H1 (cell line): ENCODE results near the gene VPS26A. TPM values are rescaled to one million over a fixed set of nuclear protein-coding genes. Genes with fewer than 3 reads are reported as not detected.

Experiments
- CTCF ChIA-PET: fragments of 300-600 bp; sonication (Branson Sonifier 250); formaldehyde crosslinking; loops from one replicate; lab custom pipeline; 2021; ENCODE audit not compliant: partially characterized antibody; lab: Charles Lee
- POLR2A ChIA-PET: fragments of 300-600 bp; sonication (Branson Sonifier 250); formaldehyde crosslinking; loops from one replicate; lab custom pipeline; 2021; ENCODE audit warnings: inconsistent platforms; ENCODE audit not compliant: partially characterized antibody; lab: Charles Lee
- DNase-seq, 2 experiments: peaks; one replicate each; pipeline versions ENCODE4 v3.0.0 to v3.0.0-alpha.2; 2010 to 2022; ENCODE audit warnings: low spot score in 2 of 2, low read depth in 1 of 2, mixed read lengths in 1 of 2
- FAIRE-seq: peaks from 2 replicates; lab custom pipeline; 2011; peaks lifted over from hg19 to GRCh38; lab: Jason Lieb, UNC
- H2AFZ ChIP-seq: 2 replicates; pipeline ENCODE4 v1.8.1; 2012; ENCODE audit warnings: low read length, inconsistent platforms
- H2AK5ac ChIP-seq: 2 replicates; pipeline ENCODE4 v1.6.1; 2013; ENCODE audit warnings: low read depth, low read length
- H2BK120ac ChIP-seq: replicated peaks from 2 replicates; pipeline ENCODE3; 2013; ENCODE audit warnings: low read depth, low read length, inconsistent platforms
- H2BK12ac ChIP-seq: 2 replicates; pipeline ENCODE4 v1.6.1; 2013; ENCODE audit warnings: low read depth, low read length
- H2BK15ac ChIP-seq: 2 replicates; pipeline ENCODE4 v1.6.1; 2013; ENCODE audit warnings: low read length
- H2BK20ac ChIP-seq: 2 replicates; pipeline ENCODE4 v1.6.1; 2013; ENCODE audit warnings: low read length
- H2BK5ac ChIP-seq: 2 replicates; pipeline ENCODE4 v1.6.1; 2013; ENCODE audit warnings: low read depth, low read length
- H3K14ac ChIP-seq: 2 replicates; pipeline ENCODE4 v1.6.1; 2013; ENCODE audit warnings: inconsistent platforms; ENCODE audit not compliant: insufficient read length
- H3K18ac ChIP-seq: 2 replicates; pipeline ENCODE4 v1.6.1; 2013; ENCODE audit warnings: low read length; ENCODE audit errors: extremely low read depth
- H3K23ac ChIP-seq: 2 replicates; pipeline ENCODE4 v1.6.1; 2013; ENCODE audit warnings: inconsistent platforms; ENCODE audit not compliant: insufficient read length
- H3K23me2 ChIP-seq: 2 replicates; pipeline ENCODE4 v1.6.1; 2013; ENCODE audit warnings: low read depth, low read length
- H3K27ac ChIP-seq: 2 replicates; pipeline ENCODE4 v1.6.1; 2011; ENCODE audit warnings: low read depth, low read length, inconsistent platforms
- H3K27me3 ChIP-seq, 4 experiments: replicated peaks in 1 of 4; 1 replicate in 1 of 4; 2 replicates in 3 of 4; pipeline versions ENCODE4 v1.6.1 to v1.8.1; 2011 to 2013; ENCODE audit warnings: low read length in 3 of 4, mild to moderate bottlenecking in 3 of 4, inconsistent platforms in 2 of 4, mixed read lengths in 2 of 4, moderate library complexity in 1 of 4; ENCODE audit not compliant: control insufficient read depth in 3 of 4, insufficient read depth in 3 of 4; ENCODE audit errors: extremely low read depth in 1 of 4
- H3K36me3 ChIP-seq, 4 experiments: 2 replicates each; pipeline versions ENCODE4 v1.6.1 to v1.8.1; 2011 to 2013; ENCODE audit warnings: mild to moderate bottlenecking in 4 of 4, low read length in 3 of 4, moderate library complexity in 2 of 4, control low read depth in 1 of 4, inconsistent platforms in 1 of 4; ENCODE audit not compliant: insufficient read depth in 4 of 4, control insufficient read depth in 2 of 4
- H3K4ac ChIP-seq: replicated peaks from 2 replicates; pipeline ENCODE3; 2013; ENCODE audit warnings: low read length, low read depth, mixed read lengths, inconsistent platforms; ENCODE audit not compliant: insufficient read length
- H3K4me1 ChIP-seq, 4 experiments: replicated peaks in 1 of 4; 1 replicate in 1 of 4; 2 replicates in 3 of 4; pipeline versions ENCODE4 v1.6.1 to v1.8.1; 2011 to 2013; ENCODE audit warnings: low read length in 3 of 4, inconsistent platforms in 2 of 4, mixed read lengths in 1 of 4; ENCODE audit not compliant: insufficient read depth in 4 of 4, control insufficient read depth in 3 of 4
- H3K4me2 ChIP-seq, 2 experiments: 2 replicates each; pipeline versions ENCODE4 v1.6.1 to v1.8.1; 2011 to 2013; ENCODE audit warnings: low read depth in 2 of 2, low read length in 2 of 2, control low read depth in 1 of 2, inconsistent platforms in 1 of 2, mild to moderate bottlenecking in 1 of 2; ENCODE audit not compliant: insufficient read depth in 1 of 2
- H3K4me3 ChIP-seq, 4 experiments: fragments of 200-600, 300-600 bp in 1 of 4; sonication (generic), shearing (Covaris generic), sonication (Bioruptor Twin) in 1 of 4; 2 replicates each; pipeline versions ENCODE4 v1.5.1 to v1.8.1; 2011 to 2016; ENCODE audit warnings: low read length in 4 of 4, low read depth in 3 of 4, control low read depth in 2 of 4, inconsistent platforms in 2 of 4, mild to moderate bottlenecking in 2 of 4, mixed read lengths in 1 of 4, moderate library complexity in 1 of 4; ENCODE audit not compliant: insufficient read depth in 2 of 4; ENCODE audit errors: extremely low read depth in 1 of 4
- H3K56ac ChIP-seq: replicated peaks from 2 replicates; pipeline ENCODE3; 2013; ENCODE audit warnings: low read depth, mild to moderate bottlenecking, mixed read lengths, low read length, inconsistent platforms; ENCODE audit not compliant: insufficient read length
- H3K79me1 ChIP-seq: 2 replicates; pipeline ENCODE4 v1.6.1; 2013; ENCODE audit warnings: low read depth, low read length, control low read depth
- H3K79me2 ChIP-seq, 2 experiments: 2 replicates each; pipeline versions ENCODE4 v1.6.1 to v1.8.1; 2012 to 2013; ENCODE audit warnings: low read length in 2 of 2, mild to moderate bottlenecking in 2 of 2, inconsistent platforms in 1 of 2; ENCODE audit not compliant: insufficient read depth in 2 of 2, control insufficient read depth in 1 of 2
- H3K9ac ChIP-seq, 4 experiments: replicated peaks in 1 of 4; 1 replicate in 1 of 4; 2 replicates in 3 of 4; pipeline versions ENCODE4 v1.6.1 to v1.8.1; 2011 to 2013; ENCODE audit warnings: low read depth in 3 of 4, low read length in 3 of 4, control low read depth in 2 of 4, mild to moderate bottlenecking in 2 of 4, moderate library complexity in 2 of 4, inconsistent platforms in 1 of 4; ENCODE audit errors: extremely low read depth in 1 of 4
- H3K9me3 ChIP-seq, 2 experiments: 2 replicates each; pipeline versions ENCODE4 v1.6.1 to v1.8.1; 2012 to 2013; ENCODE audit warnings: mild to moderate bottlenecking in 2 of 2, moderate library complexity in 2 of 2, control low read depth in 1 of 2, inconsistent platforms in 1 of 2, low read depth in 1 of 2, low read length in 1 of 2, mixed read lengths in 1 of 2; ENCODE audit not compliant: insufficient read depth in 2 of 2
- H4K20me1 ChIP-seq, 2 experiments: replicated peaks in 1 of 2; 2 replicates each; pipeline versions ENCODE3 to v1.8.1; 2011 to 2013; ENCODE audit warnings: inconsistent platforms in 2 of 2, low read length in 2 of 2, mild to moderate bottlenecking in 1 of 2; ENCODE audit not compliant: insufficient read depth in 2 of 2, control insufficient read depth in 1 of 2
- H4K5ac ChIP-seq: 2 replicates; pipeline ENCODE4 v1.6.1; 2013; ENCODE audit warnings: low read length, low read depth, mixed read lengths, inconsistent platforms; ENCODE audit not compliant: insufficient read length
- H4K8ac ChIP-seq: 2 replicates; pipeline ENCODE4 v1.8.0; 2013; ENCODE audit warnings: mild to moderate bottlenecking, moderate library complexity, low read length, inconsistent platforms; ENCODE audit not compliant: insufficient read depth; ENCODE audit errors: extremely low read depth
- H4K91ac ChIP-seq: replicated peaks from 2 replicates; pipeline ENCODE3; 2013; ENCODE audit warnings: low read length, mixed read lengths, inconsistent platforms; ENCODE audit not compliant: insufficient read length
- BRCA1 ChIP-seq: IDR thresholded peaks from 2 replicates; pipeline ENCODE4 v1.6.1; 2012; ENCODE audit warnings: low read depth, low read length, improper control_type of control experiment
- GABPA ChIP-seq: IDR thresholded peaks from 2 replicates; pipeline ENCODE4 v1.6.1; 2011; ENCODE audit warnings: mild to moderate bottlenecking, low read length, moderate library complexity, borderline replicate concordance; ENCODE audit not compliant: insufficient read depth
- JUN ChIP-seq: IDR thresholded peaks from 2 replicates; pipeline ENCODE4 v1.6.1; 2011; ENCODE audit warnings: low read depth, mild to moderate bottlenecking, improper control_type of control experiment, low read length
- KDM4A ChIP-seq: IDR thresholded peaks from one replicate; pipeline ENCODE4 v1.7.1; 2012; ENCODE audit warnings: low read depth, mild to moderate bottlenecking, moderate library complexity, low read length, inconsistent platforms; ENCODE audit not compliant: severe bottlenecking
- MAFK ChIP-seq: IDR thresholded peaks from 2 replicates; pipeline ENCODE4 v1.6.1; 2012; ENCODE audit warnings: low read depth, mild to moderate bottlenecking, improper control_type of control experiment, low read length
- NANOG ChIP-seq: IDR thresholded peaks from 2 replicates; pipeline ENCODE4 v1.6.1; 2011; ENCODE audit warnings: low read length, low read depth, mild to moderate bottlenecking, inconsistent platforms; ENCODE audit not compliant: insufficient read depth, poor library complexity, severe bottlenecking
- RBBP5 ChIP-seq: IDR thresholded peaks from 2 replicates; pipeline ENCODE4 v1.7.1; 2012; ENCODE audit warnings: low read depth, mild to moderate bottlenecking, inconsistent platforms, low read length, moderate library complexity, borderline replicate concordance
- SAP30 ChIP-seq: fragments of 300-600 bp; sonication (generic); IDR thresholded peaks from 2 replicates; pipeline ENCODE4 v1.7.1; 2012; ENCODE audit warnings: low read length, moderate library complexity, mild to moderate bottlenecking, inconsistent platforms; ENCODE audit not compliant: insufficient read depth, insufficient replicate concordance
- SIRT6 ChIP-seq: IDR thresholded peaks from one replicate; pipeline ENCODE4 v1.7.1; 2012; ENCODE audit warnings: low read length, inconsistent platforms
- WGBS, 2 experiments: shearing (Covaris generic) in 1 of 2; methylation state at CpG; one replicate each; pipeline versions ENCODE4 v1.1.6 to v1.1.7; 2013 to 2015; ENCODE audit warnings: low lambda C conversion rate in 2 of 2, mixed read lengths in 2 of 2, inconsistent platforms in 1 of 2, low coverage in 1 of 2, missing lambda C conversion rate in 1 of 2; ENCODE audit not compliant: insufficient replicate concordance in 2 of 2, insufficient coverage in 1 of 2, insufficient read length in 1 of 2; ENCODE audit errors: extremely low coverage in 1 of 2, missing lambda C conversion rate in 1 of 2; 5-methylcytosine and 5-hydroxymethylcytosine counted together
- polyA plus RNA-seq, 7 experiments: library from polyadenylated mRNA; depleted of rRNA in 3 of 7; stranded (reverse) in 5 of 7; unstranded in 2 of 7; fragments of >200 nt in 5 of 7; fragments of 200-250 nt in 2 of 7; gene quantifications; 1 replicate in 5 of 7; 2 replicates in 1 of 7; 4 replicates in 1 of 7; pipeline versions ENCODE4 v1.2.1 to v1.2.3, GENCODE V29; 2011 to 2013; ENCODE audit warnings: missing spikeins in 2 of 7, mixed read lengths in 2 of 7
- total RNA-seq: library from RNA; stranded (reverse); fragmentation: NEBNext Ultra II Directional; extraction: Animal tissue kit (Norgen Biotek cat#: 25700); gene quantifications from 2 replicates; pipeline ENCODE4 v1.2.1, GENCODE V29; 2021

Gene VPS26A
- total and polyA plus RNA-seq, 2 of the 8 experiments (the other 6 are each of a cell fraction or from before 2014, with no cell fraction given) = 10.7 to 44.8 TPM

- H2AK5ac ChIP-seq = no peak overlapping the region
- no peak for FAIRE-seq
- no peaks in the 10 kb centered on the region for H3K79me1 ChIP-seq
- H2BK12ac ChIP-seq = no peak overlapping the region
- H3K4me1 ChIP-seq = no peaks in the 10 kb centered on the region
- no peak overlapping the region for H2BK15ac ChIP-seq
- H3K4ac ChIP-seq = no peak overlapping the region
- TF ChIP-seq MAFK (no peak), NANOG (no peak), RBBP5 (no peak), GABPA (no peak), SAP30 (no peak), KDM4A (no peak), SIRT6 (no peak), JUN (no peak), BRCA1 (no peak)
- H4K91ac ChIP-seq = no peak overlapping the region
- ChIA-PET POLR2A (interaction anchor here (2.6 kb wide), 1 partner anchor 19 kb away, joined by 6 read pairs; the partner anchor contains the start of gene SUPV3L1), CTCF (no interaction called here)
- no peaks in the 10 kb centered on the region for H3K27me3 ChIP-seq
- no peak for DNase-seq
- H3K14ac ChIP-seq = no peak overlapping the region
- no peaks in the 10 kb centered on the region for H4K20me1 ChIP-seq
- no peak overlapping the region for H3K27ac ChIP-seq
- no peak overlapping the region for H3K18ac ChIP-seq
- H2AFZ ChIP-seq = no peak overlapping the region
- H3K56ac ChIP-seq = no peak overlapping the region
- WGBS, 2 experiments = 93% methylated on average over 2 of the region's 2 CpGs; no CpG with 5 or more reads in 1 of the 2 experiments
- no peak overlapping the region for H2BK20ac ChIP-seq
- H3K23me2 ChIP-seq = no peaks in the 10 kb centered on the region
- no peak overlapping the region for H4K5ac ChIP-seq
- H3K4me3 ChIP-seq = no peak overlapping the region
- H2BK120ac ChIP-seq = no peak overlapping the region
- H3K9me3 ChIP-seq = no peaks in the 10 kb centered on the region
- no peak overlapping the region for H3K9ac ChIP-seq
- H2BK5ac ChIP-seq = no peak overlapping the region
- H3K36me3 ChIP-seq = peaks cover 0 to 19% (median 4%) of the 10 kb centered on the region in 4 experiments; a peak in 5 of 8 replicates
- no peak overlapping the region for H3K23ac ChIP-seq
- H3K79me2 ChIP-seq = no peaks in the 10 kb centered on the region
- H4K8ac ChIP-seq = no peak overlapping the region
- no peak overlapping the region for H3K4me2 ChIP-seq
These were observed 36.8 kb downstream of the VPS26A start for GRCh38 chr10:69160809-69161241.
